IMR-90 (cell line): ENCODE measurements around the gene DIAPH2. TPM values are rescaled to one million over a fixed set of nuclear protein-coding genes. Genes with fewer than 3 reads are reported as not detected.

ENCODE experiments used
- ATAC-seq: fragments of 200-7000 bp; cut with Tn5 transposase; 2 replicates; pipeline ENCODE4 v1.9.1; 2020; ENCODE audit warnings: low read depth, mild to moderate bottlenecking, moderate library complexity
- BruUV-seq: library from RNA; stranded (reverse); fragments of 400-500 nt; replicated peaks from 2 replicates; lab custom pipeline; 2021; lab: Mats Ljungman, UMichigan
- CTCF ChIA-PET: fragments of 300-600 bp; formaldehyde crosslinking; extraction: SDS; loops from one replicate; lab custom pipeline; 2021; ENCODE audit warnings: antibody characterized with exemption; lab: Yijun Ruan, JAX
- POLR2A ChIA-PET: fragments of 300-600 bp; sonication (Branson Sonifier 250); formaldehyde crosslinking; loops from one replicate; lab custom pipeline; 2022; ENCODE audit warnings: antibody characterized with exemption; ENCODE audit not compliant: unreplicated experiment; lab: Charles Lee
- DNase-seq: peaks from one replicate; pipeline ENCODE4 v3.0.0; 2013
- H2AFZ ChIP-seq: replicated peaks from 2 replicates; pipeline ENCODE3; 2013; ENCODE audit warnings: low read length, mild to moderate bottlenecking; ENCODE audit not compliant: poor library complexity
- H2AK5ac ChIP-seq: 2 replicates; pipeline ENCODE4 v1.6.1; 2013; ENCODE audit warnings: low read depth, low read length, inconsistent platforms
- H2AK9ac ChIP-seq: replicated peaks from 2 replicates; pipeline ENCODE3; 2013; ENCODE audit warnings: mild to moderate bottlenecking, low read depth, low read length, moderate library complexity; ENCODE audit not compliant: poor library complexity
- H2BK120ac ChIP-seq: 2 replicates; pipeline ENCODE4 v1.6.1; 2013; ENCODE audit warnings: low read depth, low read length, inconsistent platforms
- H2BK15ac ChIP-seq: 3 replicates; pipeline ENCODE4 v1.6.1; 2013; ENCODE audit warnings: low read depth, low read length, inconsistent platforms
- H2BK20ac ChIP-seq: 2 replicates; pipeline ENCODE4 v1.6.1; 2013; ENCODE audit warnings: low read depth, mild to moderate bottlenecking, inconsistent platforms, low read length, moderate library complexity
- H2BK5ac ChIP-seq: 2 replicates; pipeline ENCODE4 v1.6.1; 2013; ENCODE audit warnings: mild to moderate bottlenecking, low read depth, low read length, inconsistent platforms; ENCODE audit not compliant: poor library complexity, severe bottlenecking
- H3K14ac ChIP-seq: replicated peaks from 2 replicates; pipeline ENCODE4 v1.6.1; 2013; ENCODE audit warnings: low read depth, low read length, inconsistent platforms
- H3K18ac ChIP-seq: 2 replicates; pipeline ENCODE4 v1.6.1; 2013; ENCODE audit warnings: low read depth, low read length, control low read depth
- H3K23ac ChIP-seq: 2 replicates; pipeline ENCODE4 v1.6.1; 2013; ENCODE audit warnings: low read depth, low read length, inconsistent platforms
- H3K27ac ChIP-seq: 2 replicates; pipeline ENCODE4 v1.5.1; 2013; ENCODE audit warnings: mild to moderate bottlenecking, control low read depth, low read length; ENCODE audit not compliant: insufficient read depth
- H3K27me3 ChIP-seq: 2 replicates; pipeline ENCODE4 v1.6.1; 2013; ENCODE audit warnings: low read length; ENCODE audit not compliant: control insufficient read depth, insufficient read depth
- H3K36me3 ChIP-seq: 2 replicates; pipeline ENCODE4 v1.6.1; 2013; ENCODE audit warnings: low read length, mixed read lengths; ENCODE audit not compliant: control insufficient read depth, insufficient read depth
- H3K4ac ChIP-seq: 2 replicates; pipeline ENCODE4 v1.6.1; 2013; ENCODE audit warnings: low read depth, low read length, inconsistent platforms
- H3K4me1 ChIP-seq: 2 replicates; pipeline ENCODE4 v1.6.1; 2013; ENCODE audit warnings: low read length, mixed read lengths; ENCODE audit not compliant: control insufficient read depth, insufficient read depth
- H3K4me2 ChIP-seq: 2 replicates; pipeline ENCODE4 v1.6.1; 2013; ENCODE audit warnings: low read depth, mild to moderate bottlenecking, control low read depth, low read length, moderate library complexity
- H3K4me3 ChIP-seq: 2 replicates; pipeline ENCODE4 v1.5.1; 2013; ENCODE audit warnings: low read depth, mild to moderate bottlenecking, control low read depth, low read length, moderate library complexity; ENCODE audit not compliant: insufficient read depth
- H3K56ac ChIP-seq: 2 replicates; pipeline ENCODE4 v1.6.1; 2013; ENCODE audit warnings: low read length, inconsistent platforms; ENCODE audit not compliant: insufficient read depth; ENCODE audit errors: extremely low read depth
- H3K79me1 ChIP-seq, 2 experiments: 2 replicates each; pipeline ENCODE4 v1.6.1; 2013; ENCODE audit warnings: low read length in 2 of 2, inconsistent platforms in 1 of 2, low read depth in 1 of 2
- H3K9ac ChIP-seq: 2 replicates; pipeline ENCODE4 v1.6.1; 2013; ENCODE audit warnings: low read depth, low read length, control low read depth
- H3K9me1 ChIP-seq: 2 replicates; pipeline ENCODE4 v1.6.1; 2013; ENCODE audit warnings: low read length, inconsistent platforms; ENCODE audit not compliant: insufficient read depth
- H3K9me3 ChIP-seq: 2 replicates; pipeline ENCODE4 v1.6.1; 2013; ENCODE audit warnings: low read length; ENCODE audit not compliant: control insufficient read depth, insufficient read depth
- H4K20me1 ChIP-seq: 2 replicates; pipeline ENCODE4 v1.6.1; 2013; ENCODE audit warnings: low read length, inconsistent platforms; ENCODE audit not compliant: insufficient read depth
- H4K5ac ChIP-seq: 2 replicates; pipeline ENCODE4 v1.6.1; 2013; ENCODE audit warnings: mild to moderate bottlenecking, low read depth, low read length, control low read depth
- H4K8ac ChIP-seq, 2 experiments: 2 replicates each; pipeline ENCODE4 v1.6.1; 2013; ENCODE audit warnings: low read depth in 2 of 2, low read length in 2 of 2, control low read depth in 1 of 2, inconsistent platforms in 1 of 2
- H4K91ac ChIP-seq: 2 replicates; pipeline ENCODE4 v1.6.1; 2013; ENCODE audit warnings: low read depth, low read length, inconsistent platforms; ENCODE audit not compliant: insufficient read depth
- BHLHE40 ChIP-seq: fragments of 150-350 bp; IDR thresholded peaks from 2 replicates; pipeline ENCODE4 v1.6.1; 2016; ENCODE audit warnings: mild to moderate bottlenecking, low read depth, low read length
- CEBPB ChIP-seq: IDR thresholded peaks from 2 replicates; pipeline ENCODE4 v1.6.1; 2012; ENCODE audit warnings: low read depth, low read length, improper control_type of control experiment
- CHD1 ChIP-seq: IDR thresholded peaks from 2 replicates; pipeline ENCODE4 v1.6.1; 2012; ENCODE audit warnings: low read depth, low read length, improper control_type of control experiment
- ELK1 ChIP-seq: fragments of 150-350 bp; IDR thresholded peaks from 2 replicates; pipeline ENCODE4 v1.6.1; 2016; ENCODE audit warnings: low read depth, mild to moderate bottlenecking, low read length, moderate library complexity, borderline replicate concordance
- FOS ChIP-seq: fragments of 150-350 bp; IDR thresholded peaks from 2 replicates; pipeline ENCODE4 v1.6.1; 2016; ENCODE audit warnings: low read depth, low read length
- MAFK ChIP-seq: IDR thresholded peaks from 2 replicates; pipeline ENCODE4 v1.6.1; 2012; ENCODE audit warnings: low read depth, low read length, improper control_type of control experiment
- MAZ ChIP-seq: IDR thresholded peaks from 2 replicates; pipeline ENCODE4 v1.6.1; 2012; ENCODE audit warnings: low read depth, mild to moderate bottlenecking, low read length, improper control_type of control experiment, moderate library complexity, borderline replicate concordance
- MXI1 ChIP-seq: IDR thresholded peaks from 2 replicates; pipeline ENCODE4 v1.6.1; 2012; ENCODE audit warnings: low read depth, mild to moderate bottlenecking, low read length, moderate library complexity, borderline replicate concordance
- NFE2L2 ChIP-seq: fragments of 150-350 bp; IDR thresholded peaks from 2 replicates; pipeline ENCODE4 v1.6.1; 2016; ENCODE audit warnings: low read depth, mild to moderate bottlenecking, low read length
- POLR2A ChIP-seq: IDR thresholded peaks from 2 replicates; pipeline ENCODE4 v1.6.1; 2012; ENCODE audit warnings: mild to moderate bottlenecking, low read depth, low read length
- RAD21 ChIP-seq: IDR thresholded peaks from 2 replicates; pipeline ENCODE4 v1.6.1; 2012; ENCODE audit warnings: low read length, improper control_type of control experiment
- RCOR1 ChIP-seq: IDR thresholded peaks from 2 replicates; pipeline ENCODE4 v1.6.1; 2012; ENCODE audit warnings: mild to moderate bottlenecking, low read length, improper control_type of control experiment; ENCODE audit not compliant: insufficient replicate concordance
- RFX5 ChIP-seq: IDR thresholded peaks from 2 replicates; pipeline ENCODE4 v1.8.0; 2012; ENCODE audit warnings: low read depth, mild to moderate bottlenecking, low read length, moderate library complexity
- SMC3 ChIP-seq: fragments of 150-350 bp; IDR thresholded peaks from 2 replicates; pipeline ENCODE4 v1.6.1; 2016; ENCODE audit warnings: low read depth, mild to moderate bottlenecking, antibody characterized with exemption, low read length, moderate library complexity
- USF2 ChIP-seq: fragments of 150-350 bp; IDR thresholded peaks from 2 replicates; pipeline ENCODE4 v1.6.1; 2017; ENCODE audit warnings: mild to moderate bottlenecking, antibody characterized with exemption, low read length, low read depth
- WGBS, 2 experiments: methylation state at CpG; one replicate each; pipeline versions ENCODE4 v1.1.5 to v1.1.7; 2013; ENCODE audit warnings: missing lambda C conversion rate in 2 of 2; ENCODE audit not compliant: insufficient read length in 1 of 2; ENCODE audit errors: extremely low coverage in 2 of 2; 5-methylcytosine and 5-hydroxymethylcytosine counted together
- dilution Hi-C: fragments of 300-500 bp; cut with HindIII; formaldehyde crosslinking; loops from one replicate; pipeline ENCODE4 v1.14.3; 2018; ENCODE audit warnings: low sequenced_read_pairs; ENCODE audit not compliant: unreplicated experiment
- in situ Hi-C: fragments of 300-500 bp; cut with MboI; formaldehyde crosslinking; loops from 3 replicates; pipeline ENCODE4 v1.14.3; 2019; ENCODE audit warnings: low sequenced_read_pairs, inconsistent platforms, mixed read lengths
- intact Hi-C: fragments of 100-400 bp; cut with micrococcal nuclease; formaldehyde crosslinking; loops from 2 replicates; pipeline ENCODE4 v1.10.0; 2022
- polyA plus RNA-seq, 3 experiments: library from polyadenylated mRNA; depleted of rRNA; stranded (reverse); fragments of >200 nt; gene quantifications; 2 replicates each; pipeline ENCODE4 v1.2.3, GENCODE V29; 2012; ENCODE audit warnings: low replicate concordance in 1 of 3
- total RNA-seq: library from RNA; depleted of rRNA; stranded (reverse); fragments of >200 nt; gene quantifications from 2 replicates; pipeline ENCODE4 v1.2.3, GENCODE V29; 2012
- TF ChIP-seq, protein P1 (sequence below): conservative IDR thresholded peaks from 2 replicates; pipeline ENCODE4 v1.5.1; 2012; ENCODE audit warnings: mild to moderate bottlenecking, low read depth, low read length, improper control_type of control experiment

Gene DIAPH2
- total and polyA plus RNA-seq, 2 of the 4 experiments (the other 2 are of a cell fraction): 3.6 to 19.9 TPM

DNA sequence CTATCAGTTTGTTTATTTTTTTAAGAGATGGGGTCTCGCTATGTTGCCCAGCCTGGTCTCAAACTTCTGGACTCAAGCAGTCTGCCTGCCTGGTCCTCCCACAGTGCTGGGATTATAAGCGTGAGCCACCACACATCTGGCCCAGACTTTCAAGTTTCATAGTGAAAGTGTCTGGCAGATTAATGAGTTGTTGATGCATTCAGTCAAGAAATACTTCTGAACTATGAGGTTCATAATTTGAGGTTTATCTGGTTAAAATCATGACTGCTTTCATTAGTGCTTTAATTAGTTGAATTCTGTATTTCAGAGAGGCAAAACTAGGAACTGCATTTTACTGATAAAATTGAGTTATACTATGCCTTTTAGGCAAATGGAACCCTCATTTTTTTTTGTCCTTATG, 837.7 kb downstream of the DIAPH2 start:
- Histone ChIP-seq H3K27me3 (no peaks in the 10 kb centered on the region), H3K4me2 (no peak overlapping the region), H4K8ac (no peak overlapping the region), H3K18ac (no peak overlapping the region), H4K5ac (no peak overlapping the region), H4K91ac (no peak overlapping the region), H2BK120ac (no peak overlapping the region), H2AK5ac (no peak overlapping the region), H2AFZ (no peak overlapping the region), H3K79me1 (no peaks in the 10 kb centered on the region), H3K9me1 (no peaks in the 10 kb centered on the region), H3K56ac (no peak overlapping the region), H2BK5ac (no peak overlapping the region), H3K4me3 (no peak overlapping the region), H2AK9ac (no peak overlapping the region), H3K14ac (no peak overlapping the region), H2BK20ac (no peak overlapping the region), H4K20me1 (no peaks in the 10 kb centered on the region), H2BK15ac (no peak overlapping the region), H3K9ac (no peak overlapping the region), H3K4ac (no peak overlapping the region), H3K23ac (no peak overlapping the region), H3K36me3 (no peaks in the 10 kb centered on the region), H3K9me3 (no peaks in the 10 kb centered on the region), H3K4me1 (no peaks in the 10 kb centered on the region), H3K27ac (no peak overlapping the region)
- ChIA-PET CTCF (no interaction called here), POLR2A (no interaction called here)
- WGBS, 2 experiments: no CpG with 5 or more reads among the region's 2 CpGs
- ATAC-seq (no peak), DNase-seq (no peak)
- no TSS peak for BruUV-seq
- intact Hi-C loops (no loop called here), dilution Hi-C loops (no loop called here), in situ Hi-C loops (no loop called here)
- TF ChIP-seq MAZ: no peak
- TF ChIP-seq MAFK: no peak
- TF ChIP-seq RFX5: no peak
- TF ChIP-seq NFE2L2: no peak
- TF ChIP-seq CHD1: no peak
- TF ChIP-seq ELK1: no peak
- no peak for TF ChIP-seq MXI1
- no peak for TF ChIP-seq FOS
- TF ChIP-seq USF2: no peak
- no peak for TF ChIP-seq BHLHE40
- TF ChIP-seq, protein P1, sequence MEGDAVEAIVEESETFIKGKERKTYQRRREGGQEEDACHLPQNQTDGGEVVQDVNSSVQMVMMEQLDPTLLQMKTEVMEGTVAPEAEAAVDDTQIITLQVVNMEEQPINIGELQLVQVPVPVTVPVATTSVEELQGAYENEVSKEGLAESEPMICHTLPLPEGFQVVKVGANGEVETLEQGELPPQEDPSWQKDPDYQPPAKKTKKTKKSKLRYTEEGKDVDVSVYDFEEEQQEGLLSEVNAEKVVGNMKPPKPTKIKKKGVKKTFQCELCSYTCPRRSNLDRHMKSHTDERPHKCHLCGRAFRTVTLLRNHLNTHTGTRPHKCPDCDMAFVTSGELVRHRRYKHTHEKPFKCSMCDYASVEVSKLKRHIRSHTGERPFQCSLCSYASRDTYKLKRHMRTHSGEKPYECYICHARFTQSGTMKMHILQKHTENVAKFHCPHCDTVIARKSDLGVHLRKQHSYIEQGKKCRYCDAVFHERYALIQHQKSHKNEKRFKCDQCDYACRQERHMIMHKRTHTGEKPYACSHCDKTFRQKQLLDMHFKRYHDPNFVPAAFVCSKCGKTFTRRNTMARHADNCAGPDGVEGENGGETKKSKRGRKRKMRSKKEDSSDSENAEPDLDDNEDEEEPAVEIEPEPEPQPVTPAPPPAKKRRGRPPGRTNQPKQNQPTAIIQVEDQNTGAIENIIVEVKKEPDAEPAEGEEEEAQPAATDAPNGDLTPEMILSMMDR: no peak
- TF ChIP-seq RAD21: no peak
- TF ChIP-seq SMC3: no peak
- TF ChIP-seq CEBPB: no peak
- no peak for TF ChIP-seq POLR2A
- no peak for TF ChIP-seq RCOR1
